GM12878 (cell line): ENCODE results near the gene HSP90AA1. TPM values are rescaled to one million over a fixed set of nuclear protein-coding genes. Genes with fewer than 3 reads are reported as not detected.

Experiments
- ATAC-seq: fragments of 200-7000 bp; cut with Tn5 transposase; 3 replicates; pipeline ENCODE4 v1.9.1; 2020; ENCODE audit warnings: mild to moderate bottlenecking, moderate library complexity
- BruUV-seq: library from RNA; stranded (reverse); fragments of 400-500 nt; replicated peaks from 2 replicates; lab custom pipeline; 2021; lab: Mats Ljungman, UMichigan
- CTCF ChIA-PET: fragments of 300-600 bp; sonication (Branson Sonifier 250); formaldehyde crosslinking; extraction: SDS; loops from one replicate; lab custom pipeline; 2021; ENCODE audit warnings: inconsistent platforms; lab: Yijun Ruan, JAX
- POLR2A ChIA-PET: fragments of 350-600 bp; formaldehyde crosslinking; extraction: SDS; loops from one replicate; lab custom pipeline; 2021; ENCODE audit warnings: inconsistent platforms; lab: Charles Lee
- RAD21 ChIA-PET: fragments of 300-600 bp; sonication (Branson Sonifier 250); formaldehyde crosslinking; loops from one replicate; lab custom pipeline; 2023; ENCODE audit warnings: antibody characterized with exemption; ENCODE audit not compliant: unreplicated experiment; lab: Charles Lee
- SMC1A ChIA-PET: fragments of 300-600 bp; sonication (Branson Sonifier 250); formaldehyde crosslinking; loops from one replicate; lab custom pipeline; 2023; ENCODE audit not compliant: unreplicated experiment, uncharacterized antibody; lab: Charles Lee
- DNase-seq: peaks from one replicate; pipeline ENCODE4 v3.0.0-alpha.2; 2011; ENCODE audit warnings: low read depth, low spot score
- FAIRE-seq: peaks from 3 replicates; lab custom pipeline; 2011; peaks lifted over from hg19 to GRCh38; lab: Jason Lieb, UNC
- H2AFZ ChIP-seq: 2 replicates; pipeline ENCODE4 v1.6.0; 2011; ENCODE audit warnings: low read depth, low read length, control low read depth; ENCODE audit not compliant: control insufficient read depth
- H3K27ac ChIP-seq: 2 replicates; pipeline ENCODE4 v1.5.1; 2011; ENCODE audit warnings: control low read depth; ENCODE audit not compliant: control insufficient read depth, insufficient read depth
- H3K27me3 ChIP-seq, 2 experiments: replicated peaks in 1 of 2; 2 replicates each; pipeline versions ENCODE4 v1.6.0 to v1.6.1; 2011; ENCODE audit warnings: low read length in 1 of 2; ENCODE audit not compliant: control insufficient read depth in 2 of 2, insufficient read depth in 2 of 2
- H3K36me3 ChIP-seq, 2 experiments: 2 replicates each; pipeline ENCODE4 v1.5.1; 2011; ENCODE audit warnings: low read length in 1 of 2; ENCODE audit not compliant: control insufficient read depth in 2 of 2, insufficient read depth in 2 of 2
- H3K4me1 ChIP-seq: 2 replicates; pipeline ENCODE4 v1.6.1; 2011; ENCODE audit warnings: mild to moderate bottlenecking, low read length, moderate library complexity, mixed read lengths; ENCODE audit not compliant: control insufficient read depth, insufficient read depth
- H3K4me2 ChIP-seq: 2 replicates; pipeline ENCODE4 v1.6.0; 2011; ENCODE audit warnings: control low read depth; ENCODE audit not compliant: control insufficient read depth, insufficient read depth
- H3K4me3 ChIP-seq: fragments of 200-600 bp; sonication (generic); 2 replicates; pipeline ENCODE4 v1.5.1; 2016
- H3K79me2 ChIP-seq: 2 replicates; pipeline ENCODE4 v1.6.0; 2011; ENCODE audit warnings: low read length; ENCODE audit not compliant: control insufficient read depth, insufficient read depth
- H3K9ac ChIP-seq: 2 replicates; pipeline ENCODE4 v1.8.0; 2011; ENCODE audit warnings: low read length, control low read depth, mixed read lengths; ENCODE audit not compliant: control insufficient read depth, insufficient read depth
- H3K9me3 ChIP-seq: replicated peaks from 3 replicates; pipeline ENCODE4 v1.5.1; 2011; ENCODE audit warnings: mild to moderate bottlenecking, low read length; ENCODE audit not compliant: control insufficient read depth, insufficient read depth
- H4K20me1 ChIP-seq: 2 replicates; pipeline ENCODE4 v1.6.0; 2011; ENCODE audit not compliant: control insufficient read depth, insufficient read depth
- CBX3 ChIP-seq: fragments of 200-600 bp; sonication (generic); IDR thresholded peaks from 2 replicates; pipeline ENCODE4 v1.6.1; 2016; ENCODE audit warnings: low read depth, borderline replicate concordance
- CREB1 ChIP-seq: IDR thresholded peaks from 2 replicates; pipeline ENCODE4 v1.6.1; 2012; ENCODE audit warnings: low read depth, mild to moderate bottlenecking, inconsistent platforms
- EED ChIP-seq: sonication (generic); IDR thresholded peaks from 2 replicates; pipeline ENCODE4 v1.6.1; 2016; ENCODE audit warnings: antibody characterized with exemption, low read depth
- MYB ChIP-seq: fragments of 150-350 bp; IDR thresholded peaks from 2 replicates; pipeline ENCODE4 v1.6.1; 2014; ENCODE audit warnings: mild to moderate bottlenecking, low read depth, low read length, borderline replicate concordance
- SMAD1 ChIP-seq: fragments of 450-650 bp; IDR thresholded peaks from 2 replicates; pipeline ENCODE4 v1.6.1; 2018; ENCODE audit warnings: mild to moderate bottlenecking, low read depth; ENCODE audit not compliant: partially characterized antibody
- YBX1 ChIP-seq: fragments of 450-650 bp; IDR thresholded peaks from 2 replicates; pipeline ENCODE4 v1.6.1; 2016; ENCODE audit warnings: antibody characterized with exemption
- ZNF24 ChIP-seq: fragments of 450-650 bp; IDR thresholded peaks from 2 replicates; pipeline ENCODE4 v1.6.1; 2017; ENCODE audit warnings: antibody characterized with exemption, mild to moderate bottlenecking
- WGBS: methylation state at CpG from one replicate; pipeline ENCODE4 v1.1.6; 2016; ENCODE audit warnings: low lambda C conversion rate; ENCODE audit not compliant: insufficient replicate concordance, insufficient coverage; ENCODE audit errors: missing lambda C conversion rate; 5-methylcytosine and 5-hydroxymethylcytosine counted together
- in situ Hi-C: fragments of 300-500 bp; cut with MboI; formaldehyde crosslinking; loops from 9 replicates; pipeline ENCODE4 v1.14.3; 2018; ENCODE audit warnings: mixed read lengths
- intact Hi-C: fragments of 100-400 bp; cut with micrococcal nuclease; formaldehyde crosslinking; loops from one replicate; pipeline ENCODE4 v1.14.2; 2022; ENCODE audit not compliant: unreplicated experiment
- polyA plus RNA-seq, 11 experiments: library from polyadenylated mRNA; depleted of rRNA in 4 of 11; unstranded in 6 of 11; stranded (reverse) in 5 of 11; fragments of >200 nt; fragmentation: Nextera tagmentation in 4 of 11; fragmentation: Illumina TruSeq in 1 of 11; extraction: Ambion mirVana in 4 of 11; extraction: Trizol in 1 of 11; gene quantifications; 1 replicate in 1 of 11; 2 replicates in 10 of 11; pipeline versions ENCODE4 v1.2.1 to v1.2.3, GENCODE V29; 2011 to 2016; ENCODE audit warnings: inconsistent platforms in 2 of 11, missing spikeins in 2 of 11, low read depth in 1 of 11
- total RNA-seq, 4 experiments: library from RNA; depleted of rRNA in 3 of 4; stranded (reverse); fragments of >200 nt in 3 of 4; fragmentation: Illumina TruSeq in 1 of 4; extraction: Trizol in 1 of 4; gene quantifications; 2 replicates each; pipeline versions ENCODE4 v1.2.1 to v1.2.3, GENCODE V29; 2013 to 2021
- TF ChIP-seq, protein P1 (sequence below): fragments of 450-650 bp; IDR thresholded peaks from 2 replicates; pipeline ENCODE4 v1.6.1; 2018; ENCODE audit warnings: borderline replicate concordance, mild to moderate bottlenecking; ENCODE audit not compliant: partially characterized antibody

Gene HSP90AA1
- total and polyA plus RNA-seq, 10 of the 15 experiments (the other 5 are each of a cell fraction or from before 2014, with no cell fraction given) = 262 to 1,315 (median 635) TPM

DNA sequence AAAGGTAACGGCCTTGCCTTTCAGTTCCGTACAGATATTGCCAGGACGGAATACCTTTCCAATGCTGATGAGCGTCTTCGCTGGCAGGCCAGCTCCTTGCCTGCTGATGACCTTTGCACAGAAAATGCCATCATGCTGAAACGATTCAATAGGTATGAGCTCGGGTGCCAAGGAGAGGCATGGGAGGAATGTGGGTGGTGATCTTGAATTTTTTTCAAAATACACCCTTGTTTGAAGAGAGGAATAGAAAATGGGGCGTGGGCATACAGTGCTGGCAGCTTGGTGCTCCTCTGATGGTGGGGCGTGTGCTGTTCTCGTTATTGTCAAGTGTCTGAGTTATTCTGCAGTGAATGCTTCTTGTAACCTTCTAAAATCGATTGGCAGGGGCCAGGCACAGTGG is 52.5 kb downstream of the HSP90AA1 start:
- TF ChIP-seq YBX1 = no peak
- no peak for TF ChIP-seq EED
- no peak for TF ChIP-seq MYB
- TF ChIP-seq CREB1 = no peak
- TF ChIP-seq ZNF24 = no peak
- no peak for TF ChIP-seq SMAD1
- TF ChIP-seq CBX3 = no peak
- TF ChIP-seq, protein P1, sequence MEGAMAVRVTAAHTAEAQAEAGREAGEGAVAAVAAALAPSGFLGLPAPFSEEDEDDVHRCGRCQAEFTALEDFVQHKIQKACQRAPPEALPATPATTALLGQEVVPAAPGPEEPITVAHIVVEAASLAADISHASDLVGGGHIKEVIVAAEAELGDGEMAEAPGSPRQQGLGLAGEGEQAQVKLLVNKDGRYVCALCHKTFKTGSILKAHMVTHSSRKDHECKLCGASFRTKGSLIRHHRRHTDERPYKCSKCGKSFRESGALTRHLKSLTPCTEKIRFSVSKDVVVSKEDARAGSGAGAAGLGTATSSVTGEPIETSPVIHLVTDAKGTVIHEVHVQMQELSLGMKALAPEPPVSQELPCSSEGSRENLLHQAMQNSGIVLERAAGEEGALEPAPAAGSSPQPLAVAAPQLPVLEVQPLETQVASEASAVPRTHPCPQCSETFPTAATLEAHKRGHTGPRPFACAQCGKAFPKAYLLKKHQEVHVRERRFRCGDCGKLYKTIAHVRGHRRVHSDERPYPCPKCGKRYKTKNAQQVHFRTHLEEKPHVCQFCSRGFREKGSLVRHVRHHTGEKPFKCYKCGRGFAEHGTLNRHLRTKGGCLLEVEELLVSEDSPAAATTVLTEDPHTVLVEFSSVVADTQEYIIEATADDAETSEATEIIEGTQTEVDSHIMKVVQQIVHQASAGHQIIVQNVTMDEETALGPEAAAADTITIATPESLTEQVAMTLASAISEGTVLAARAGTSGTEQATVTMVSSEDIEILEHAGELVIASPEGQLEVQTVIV = no peak
- in situ Hi-C loops (no loop called here), intact Hi-C loops (no loop called here)
- POLR2A ChIA-PET = interaction anchor here (0.6 kb wide), 1 partner anchor 9 kb away, joined by 7 read pairs; no protein-coding TSS in a partner anchor
- Histone ChIP-seq H3K36me3 (peaks cover 28 to 64% of the 10 kb centered on the region in 2 experiments), H2AFZ (no peak overlapping the region), H3K27me3 (no peaks in the 10 kb centered on the region), H3K79me2 (no peaks in the 10 kb centered on the region), H3K9me3 (no peaks in the 10 kb centered on the region), H3K4me2 (no peak overlapping the region), H3K4me3 (no peak overlapping the region), H3K9ac (no peak overlapping the region), H4K20me1 (no peaks in the 10 kb centered on the region), H3K4me1 (no peaks in the 10 kb centered on the region), H3K27ac (no peak overlapping the region)
- WGBS = 94% methylated on average over 11 of the region's 11 CpGs
- BruUV-seq = no TSS peak
- SMC1A ChIA-PET = no interaction called here
- FAIRE-seq = no peak
- no peak for DNase-seq
- CTCF ChIA-PET = no interaction called here
- ATAC-seq = no peak
- RAD21 ChIA-PET = no interaction called here
